Measurements from ENCODE around the gene COL4A2.
A peak's percentile ranks its signal among the peaks of the same experiment; 100 is the strongest.

COL4A2 gene

DNA sequence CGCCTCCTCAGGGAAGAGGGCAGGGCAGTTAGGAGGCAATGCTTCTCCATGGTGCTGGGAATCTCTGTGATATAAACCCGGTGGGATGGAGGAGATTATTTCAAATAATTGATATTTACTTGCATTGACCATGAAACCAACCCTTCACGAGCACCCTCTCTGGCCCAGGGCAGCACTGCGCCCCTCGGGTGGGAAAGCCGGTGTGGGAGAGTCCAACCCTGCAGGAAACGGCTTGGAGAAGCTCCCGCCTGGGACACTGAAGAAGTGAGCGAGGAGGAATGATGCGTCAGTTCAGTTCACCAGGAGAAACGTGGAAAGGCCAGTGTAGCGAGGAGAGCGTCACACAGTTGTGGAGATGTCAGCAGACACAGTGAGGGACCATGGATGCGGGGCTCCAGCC lies 99.9 kb downstream of the COL4A2 start:
- no peak for DNase-seq

DNA sequence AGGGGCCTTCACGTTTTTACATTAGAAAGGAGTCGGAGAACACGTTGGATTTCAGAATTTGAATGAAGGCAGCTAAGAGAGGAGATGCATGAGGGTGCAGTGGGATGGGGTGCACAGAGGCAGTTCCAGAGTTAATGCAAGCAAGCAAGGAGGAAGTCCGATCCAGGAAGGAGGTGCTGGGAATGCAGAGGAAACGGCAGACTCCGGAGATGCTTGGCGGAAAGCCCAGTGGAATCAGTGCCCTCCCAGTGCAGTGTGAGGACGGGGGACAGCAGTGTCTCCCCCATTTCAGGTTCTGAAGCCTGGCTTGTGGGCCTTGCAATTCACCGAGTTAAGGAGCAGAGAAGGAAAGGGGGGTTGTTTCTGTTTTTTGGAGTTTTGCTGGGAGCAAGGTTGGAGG lies 100.4 kb downstream of the COL4A2 start:
- no peak for DNase-seq

DNA sequence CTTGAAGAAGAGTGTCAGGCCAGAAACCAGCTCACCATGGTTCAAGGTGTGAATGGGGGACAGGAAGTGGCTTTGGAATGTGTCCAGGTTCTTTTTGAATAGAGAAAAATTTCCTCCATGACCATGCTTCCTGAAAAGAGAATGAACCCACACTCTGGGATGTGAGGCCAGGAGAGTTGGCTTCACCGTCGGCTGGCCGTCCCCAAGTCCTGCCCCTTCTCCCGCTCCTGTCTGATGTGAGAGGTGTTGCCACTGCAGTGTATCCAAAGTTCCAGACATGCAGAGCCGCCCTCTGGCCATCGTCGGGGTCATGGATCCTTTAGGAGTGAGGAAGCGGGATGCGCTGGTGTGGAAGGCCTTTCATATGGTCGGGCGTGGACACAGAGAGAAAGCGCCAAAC lies 101.2 kb downstream of the COL4A2 start:
- no peak for DNase-seq

DNA sequence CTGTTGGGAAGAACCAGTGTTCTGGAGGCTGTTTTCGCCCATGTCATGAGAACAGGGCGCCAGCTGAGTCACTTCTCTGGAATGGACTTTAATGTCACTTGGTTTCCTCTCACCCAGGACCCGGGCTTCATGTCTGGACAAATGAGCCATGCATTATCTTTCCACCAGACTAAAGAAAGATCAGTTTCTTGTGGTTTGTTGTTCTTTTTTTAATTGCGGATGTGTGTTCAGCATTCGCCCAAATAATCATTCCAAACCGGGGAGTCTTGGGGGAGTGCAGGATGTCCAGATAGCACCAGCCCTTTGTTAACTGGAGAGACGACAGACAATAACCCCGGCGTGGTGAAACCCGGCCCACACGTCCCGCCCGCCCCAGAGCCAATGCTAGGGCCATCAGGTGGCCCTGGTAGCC lies 102.5 kb downstream of the COL4A2 start:
- DNase-seq = no peak

DNA sequence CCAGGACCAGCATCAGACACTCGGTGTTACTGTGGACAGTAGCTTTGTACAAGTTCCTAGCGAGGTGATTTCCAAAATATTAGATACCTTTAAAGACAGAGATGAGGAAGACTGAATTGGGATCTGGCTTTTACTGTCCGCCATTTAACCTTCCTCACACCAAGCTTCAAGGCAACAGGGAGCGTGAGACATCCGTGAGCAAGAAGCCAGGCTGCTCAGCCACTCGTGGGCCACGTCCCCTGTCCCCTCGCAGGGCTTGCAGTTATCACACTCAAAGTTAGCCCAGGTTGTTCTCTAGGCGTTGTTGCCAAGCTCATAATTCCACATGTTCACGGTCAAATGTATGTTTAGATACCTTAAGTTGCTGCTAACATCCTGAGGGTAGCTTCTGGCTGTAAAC lies 102.9 kb downstream of the COL4A2 start:
- DNase-seq = no peak

DNA sequence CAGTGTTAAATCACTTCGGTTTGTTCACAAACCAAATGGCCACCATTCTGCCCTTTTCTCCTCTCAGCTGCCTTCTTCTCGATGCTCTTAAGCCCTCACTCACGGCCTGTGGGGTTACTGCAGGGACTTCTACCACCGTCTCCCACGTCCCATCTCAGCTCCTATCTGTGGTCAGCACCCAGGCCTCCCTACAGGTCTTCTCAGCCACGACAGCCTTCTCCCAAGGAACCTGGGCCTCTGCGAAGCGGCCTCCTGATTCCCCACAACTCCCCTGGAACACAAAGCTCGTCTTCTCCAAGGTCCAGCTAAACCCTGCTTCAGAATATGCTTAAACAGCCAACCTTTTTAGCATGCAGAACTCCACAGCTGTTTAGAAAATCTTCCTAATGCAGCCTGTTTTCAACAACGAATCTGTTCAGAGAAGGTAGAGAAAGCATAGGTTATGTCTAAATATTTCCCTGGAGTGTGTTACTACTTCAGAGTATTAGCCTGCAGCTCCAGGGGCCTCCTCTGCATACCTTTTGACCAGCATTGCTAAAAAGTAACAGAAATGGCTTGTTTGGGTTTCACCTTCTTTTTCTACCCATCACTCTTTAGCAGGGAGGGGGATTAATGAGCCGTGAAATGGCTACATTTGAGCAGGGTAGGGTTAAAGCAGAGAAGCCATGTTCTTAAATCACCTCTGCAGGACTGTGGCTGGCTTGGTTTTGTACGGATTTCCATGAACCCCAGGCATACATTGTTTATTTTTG lies 104.0 kb downstream of the COL4A2 start:
- no peak for DNase-seq

DNA sequence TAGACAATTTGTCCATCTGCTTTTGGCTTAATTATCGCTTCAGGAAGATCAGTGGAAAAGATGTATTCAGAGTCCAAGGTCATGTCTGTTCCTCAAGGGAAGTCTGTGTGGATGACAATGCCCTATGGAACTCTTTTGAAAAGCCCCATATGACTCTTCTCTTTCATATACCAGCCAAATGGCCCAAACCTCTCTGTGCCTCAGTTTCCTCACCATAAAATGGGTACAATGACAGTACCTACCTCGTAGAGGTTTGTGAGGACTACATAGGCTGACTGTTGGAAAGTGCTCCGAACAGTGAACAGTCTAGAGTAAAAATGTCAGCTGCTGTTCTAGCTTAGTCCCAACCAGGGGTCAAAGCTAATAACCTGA lies 104.6 kb downstream of the COL4A2 start:
- DNase-seq = no peak

DNA sequence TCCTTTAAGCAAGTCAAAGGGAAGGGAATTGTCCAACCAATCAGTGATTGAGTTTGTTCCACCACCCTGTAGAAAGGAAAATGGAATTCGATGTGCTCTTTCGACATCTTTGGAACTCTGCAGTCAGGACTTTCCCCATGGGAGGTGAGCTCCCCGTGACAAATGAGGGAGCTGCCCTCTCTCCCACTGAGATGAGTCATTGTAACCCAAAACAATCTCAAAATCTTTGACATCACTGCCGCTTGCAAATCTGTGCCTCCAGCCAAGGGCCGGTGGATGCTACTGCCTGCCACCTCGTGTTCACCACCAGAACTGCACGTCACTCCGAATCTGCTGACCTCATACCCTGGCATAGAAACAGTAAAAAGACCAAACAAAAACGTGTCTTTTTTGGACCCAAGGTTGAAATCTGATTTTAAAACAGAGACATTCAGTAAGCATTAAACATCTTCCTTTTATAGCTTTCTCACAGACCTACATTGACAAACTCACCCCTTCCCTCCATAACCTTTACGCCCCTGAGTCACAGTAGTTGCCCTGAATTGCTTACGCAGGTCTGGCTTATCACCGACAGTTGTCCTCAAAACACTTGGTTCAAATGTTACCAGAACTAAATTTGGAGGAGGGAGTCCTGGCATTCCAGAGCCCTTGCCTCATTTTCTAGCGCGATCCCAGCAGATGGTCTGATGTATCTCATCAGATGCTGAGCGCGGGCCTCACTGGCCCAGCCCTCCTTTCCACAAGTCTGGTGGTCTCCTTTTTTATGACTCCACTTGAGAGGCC lies 105.2 kb downstream of the COL4A2 start:
- peak; percentile 66 to 68 for DNase-seq

DNA sequence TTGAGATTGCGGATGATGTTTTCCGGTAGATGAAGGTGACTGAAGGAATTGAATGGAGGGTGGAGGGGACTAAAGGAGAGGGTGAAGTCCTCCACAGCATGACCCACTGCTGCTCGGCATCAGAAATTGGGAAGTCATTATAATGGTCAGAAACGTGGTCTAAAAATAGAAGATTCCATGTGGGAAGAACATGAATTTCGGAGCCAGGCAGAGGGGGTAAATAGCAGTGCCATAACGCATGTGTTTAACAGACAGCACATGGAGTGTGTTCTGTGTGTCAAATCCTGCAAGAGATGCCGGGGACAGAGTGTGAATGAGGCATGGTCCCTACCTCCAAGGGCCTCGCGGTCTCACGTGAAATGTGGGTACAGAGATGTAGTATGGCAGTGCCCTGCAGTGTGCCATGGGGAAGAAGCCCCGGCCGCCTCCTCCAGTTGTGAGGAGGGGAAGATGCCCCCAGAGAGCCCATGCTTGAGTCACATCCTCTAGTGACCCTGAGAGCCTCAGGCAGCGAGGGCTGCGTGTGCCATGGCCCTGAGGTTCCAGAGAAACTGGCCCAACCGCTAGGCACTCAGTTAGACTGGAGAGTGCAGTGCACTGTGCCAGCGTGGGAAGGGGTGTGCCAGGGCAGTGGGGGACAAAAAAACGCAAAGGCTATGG lies 106.1 kb downstream of the COL4A2 start:
- no peak for DNase-seq

DNA sequence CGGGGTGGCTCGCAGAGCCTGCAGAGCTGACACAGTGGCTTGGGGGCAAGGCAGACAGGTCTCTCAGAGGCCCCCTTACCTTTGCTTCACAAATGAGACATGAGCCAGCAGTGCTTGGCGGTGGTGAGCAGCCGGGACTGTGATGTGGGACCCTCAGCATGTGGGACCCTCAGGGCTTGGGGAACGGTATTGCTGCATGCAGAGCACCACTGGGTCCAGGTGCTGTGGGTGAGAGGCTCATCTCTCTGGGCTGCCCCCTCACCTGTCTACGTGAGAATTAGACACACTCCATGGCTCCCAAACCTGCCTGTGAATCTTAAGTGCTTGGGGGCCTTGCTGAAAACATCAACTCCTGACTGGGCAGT lies 106.6 kb downstream of the COL4A2 start:
- no peak for DNase-seq

DNA sequence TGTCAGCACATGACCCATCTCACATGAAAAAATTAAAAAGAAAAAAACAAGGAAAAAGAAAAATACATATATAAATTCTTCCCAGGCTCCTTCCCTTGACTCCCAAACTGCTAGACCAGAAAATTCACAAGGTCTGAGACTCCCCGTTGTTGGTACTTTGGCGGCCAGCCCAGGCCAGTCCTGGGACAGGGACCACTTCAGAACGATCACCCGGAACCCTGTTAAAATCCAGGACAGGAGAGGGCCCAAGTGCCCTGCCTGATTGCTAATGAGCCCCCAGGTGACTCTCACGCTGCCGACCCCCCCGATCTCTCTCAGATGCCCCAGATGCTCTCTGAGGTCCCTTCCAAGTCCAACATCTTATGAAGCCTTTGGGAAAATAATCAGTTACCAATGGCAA lies 107.2 kb downstream of the COL4A2 start:
- DNase-seq = no peak

DNA sequence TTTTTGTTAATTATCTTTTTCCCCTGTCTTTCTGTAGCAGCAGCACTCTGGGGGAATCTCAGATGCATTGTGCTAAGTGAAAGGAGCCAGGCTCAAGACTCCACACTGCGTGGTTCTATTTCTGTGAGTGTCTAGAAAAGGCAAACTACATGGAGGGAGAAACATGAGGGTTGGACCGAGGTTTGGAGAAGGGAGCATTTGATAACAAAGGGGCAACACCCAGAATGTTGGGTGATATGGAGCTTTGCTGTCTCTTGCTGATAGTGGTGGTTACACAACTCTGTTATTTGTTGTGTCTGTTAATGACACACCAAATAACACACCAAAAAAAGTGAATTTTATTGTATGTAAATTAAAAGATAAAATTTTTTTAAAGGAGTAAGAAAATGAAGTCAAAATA lies 107.8 kb downstream of the COL4A2 start:
- no peak for DNase-seq

DNA sequence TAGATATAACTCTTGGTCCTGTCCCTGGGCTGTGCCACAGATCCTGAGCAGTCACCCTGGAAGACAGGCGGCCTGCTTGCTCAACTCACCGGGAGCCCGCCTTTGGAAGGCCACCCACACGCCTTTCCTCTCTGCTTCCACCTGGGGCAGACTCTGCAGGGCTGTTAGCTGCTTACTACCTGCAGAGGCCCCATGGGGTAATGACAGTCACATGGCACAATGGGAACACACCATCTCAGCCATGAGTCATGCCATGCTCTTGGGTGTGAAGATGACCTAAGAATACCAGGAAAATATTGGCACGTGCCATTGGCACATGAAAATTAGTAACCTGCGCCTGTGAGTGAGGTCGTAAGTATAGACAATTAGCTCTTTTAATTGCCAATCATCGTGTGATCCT lies 108.6 kb downstream of the COL4A2 start:
- peak in 1 of 2 experiments; percentile 8 for DNase-seq

DNA sequence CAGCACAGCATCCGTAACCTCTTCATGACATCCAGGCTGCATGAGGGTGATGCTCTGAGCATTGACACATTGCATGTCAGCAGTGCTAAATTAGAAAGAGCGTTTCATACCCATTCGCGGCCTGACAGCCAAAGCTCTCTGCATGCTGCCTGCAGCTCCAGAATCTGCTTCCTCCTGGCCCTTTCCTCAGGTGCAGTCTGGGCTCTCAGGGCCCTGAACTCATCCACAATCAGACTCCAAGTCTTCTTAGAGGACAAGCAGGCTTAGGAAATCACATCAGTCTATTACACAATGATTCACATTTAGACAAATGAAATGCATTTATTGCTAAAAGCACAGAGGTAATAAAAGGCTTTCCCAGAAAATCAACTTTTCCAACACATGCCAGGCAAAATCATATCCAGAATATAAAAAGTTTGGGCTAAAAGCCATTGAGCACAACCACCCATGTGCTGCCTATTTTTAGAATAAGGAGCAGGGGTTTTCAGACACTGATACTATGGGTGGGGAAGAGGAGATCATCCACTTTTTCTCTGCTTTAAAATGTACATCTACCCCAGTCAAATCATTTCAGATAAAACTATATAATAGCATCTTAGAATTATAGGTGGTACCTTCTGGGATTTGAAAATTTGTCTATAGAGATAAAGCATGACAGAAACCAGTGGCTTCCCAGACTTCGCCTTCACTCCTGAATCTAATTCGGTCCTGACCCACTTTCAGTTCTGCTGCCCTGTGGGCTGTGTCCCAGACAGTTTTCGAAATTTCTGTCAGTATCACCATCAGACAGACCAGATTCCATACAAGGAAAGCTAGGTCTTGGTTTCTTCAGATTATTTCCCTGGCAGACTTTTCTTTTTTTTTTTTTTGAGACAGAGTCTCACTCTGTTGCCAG lies 109.3 kb downstream of the COL4A2 start:
- no peak for DNase-seq

DNA sequence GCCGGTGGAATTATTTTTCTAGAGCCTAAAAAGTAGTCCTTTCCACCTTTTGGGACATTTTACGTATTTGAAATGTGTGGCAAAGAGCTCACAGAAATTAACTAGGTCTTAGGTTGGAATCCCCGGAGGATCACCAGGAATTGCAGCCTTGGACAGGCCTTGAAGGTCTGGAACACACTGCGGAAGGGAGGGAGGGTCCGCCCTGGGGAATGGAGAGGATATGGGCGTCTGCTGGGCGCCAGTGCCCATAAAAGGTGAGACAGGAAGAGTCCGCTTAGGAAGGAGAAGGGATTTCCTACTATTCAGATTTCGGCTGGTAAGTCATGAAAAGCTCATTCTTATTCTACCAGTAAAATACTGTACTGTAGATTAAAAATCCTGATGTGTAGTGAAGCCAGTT lies 111.9 kb downstream of the COL4A2 start:
- no peak for DNase-seq

DNA sequence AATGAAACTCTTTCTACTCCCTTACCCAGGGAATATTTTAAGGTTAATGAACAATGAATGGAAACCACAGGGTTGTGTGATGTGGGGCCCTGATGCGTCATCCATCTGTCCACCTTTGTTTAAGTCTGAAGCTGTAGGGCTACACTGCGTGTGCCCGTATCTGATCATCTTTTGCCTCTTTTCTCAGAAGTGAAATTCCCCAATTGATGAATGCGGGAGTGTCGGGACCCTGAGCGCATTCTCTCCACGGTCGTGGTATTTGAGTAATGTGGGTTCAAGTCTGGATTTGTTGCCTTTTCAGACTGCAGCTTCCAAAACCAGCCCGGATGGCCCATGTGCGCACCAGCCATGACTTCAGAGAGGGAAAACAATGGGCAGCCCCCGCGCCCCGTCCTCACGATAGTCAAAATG lies 112.3 kb downstream of the COL4A2 start:
- no peak for DNase-seq

DNA sequence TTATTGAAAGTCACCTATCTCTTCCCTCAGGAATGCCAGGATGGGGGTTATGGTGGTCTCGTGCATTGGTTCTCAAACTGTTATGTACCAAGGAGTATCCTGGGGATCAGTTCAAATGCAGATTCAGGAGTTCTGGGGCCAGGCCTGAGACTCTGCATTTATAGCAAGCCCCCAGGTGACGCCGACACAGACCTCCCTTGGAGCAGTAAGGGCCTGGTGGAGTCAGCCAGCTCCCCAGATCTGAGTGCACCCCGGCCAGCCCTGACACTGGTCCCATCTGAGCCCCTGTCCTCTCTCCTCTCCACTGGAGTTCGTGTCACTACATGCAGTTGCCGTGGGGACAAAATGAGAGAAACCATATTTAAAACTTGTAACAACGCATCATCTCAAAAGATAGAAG lies 112.9 kb downstream of the COL4A2 start:
- no peak for DNase-seq

DNA sequence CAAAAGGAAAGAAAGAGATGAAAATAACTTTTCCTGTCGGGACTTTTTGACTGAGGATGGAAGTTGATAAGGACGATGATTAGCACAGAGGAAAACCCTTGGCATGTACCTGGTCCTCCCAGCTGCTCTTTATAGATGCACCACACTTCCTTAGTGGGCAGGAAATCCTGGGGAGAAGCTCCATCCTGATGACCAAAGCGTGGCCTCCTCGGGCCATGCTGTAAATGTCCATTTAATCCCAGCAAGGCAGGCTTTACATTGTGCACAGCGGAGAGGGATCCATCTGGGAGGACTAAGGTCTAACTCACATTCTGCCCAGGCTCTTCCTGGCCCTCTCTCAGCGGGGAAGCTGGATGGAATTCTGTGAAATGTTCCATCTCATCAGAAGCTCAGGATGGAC lies 113.5 kb downstream of the COL4A2 start:
- DNase-seq = no peak

DNA sequence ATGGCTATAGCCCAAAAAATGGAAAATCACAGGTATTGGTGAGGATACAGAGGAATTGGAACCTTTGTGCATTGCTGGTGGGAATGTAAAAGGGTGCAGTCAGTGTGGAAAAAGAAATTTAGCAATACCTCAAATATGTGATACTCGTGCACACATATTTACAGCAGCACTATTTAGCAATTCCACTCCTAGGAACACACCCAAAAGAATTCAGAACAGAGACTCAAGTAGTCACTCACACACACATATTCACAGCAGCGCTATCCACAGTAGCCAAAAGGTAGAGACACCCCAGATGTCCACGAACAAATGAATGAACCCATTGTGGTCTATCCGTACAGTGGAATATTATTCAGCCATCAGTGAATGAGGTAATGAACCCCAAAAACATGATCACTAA lies 114.0 kb downstream of the COL4A2 start:
- DNase-seq = no peak

DNA sequence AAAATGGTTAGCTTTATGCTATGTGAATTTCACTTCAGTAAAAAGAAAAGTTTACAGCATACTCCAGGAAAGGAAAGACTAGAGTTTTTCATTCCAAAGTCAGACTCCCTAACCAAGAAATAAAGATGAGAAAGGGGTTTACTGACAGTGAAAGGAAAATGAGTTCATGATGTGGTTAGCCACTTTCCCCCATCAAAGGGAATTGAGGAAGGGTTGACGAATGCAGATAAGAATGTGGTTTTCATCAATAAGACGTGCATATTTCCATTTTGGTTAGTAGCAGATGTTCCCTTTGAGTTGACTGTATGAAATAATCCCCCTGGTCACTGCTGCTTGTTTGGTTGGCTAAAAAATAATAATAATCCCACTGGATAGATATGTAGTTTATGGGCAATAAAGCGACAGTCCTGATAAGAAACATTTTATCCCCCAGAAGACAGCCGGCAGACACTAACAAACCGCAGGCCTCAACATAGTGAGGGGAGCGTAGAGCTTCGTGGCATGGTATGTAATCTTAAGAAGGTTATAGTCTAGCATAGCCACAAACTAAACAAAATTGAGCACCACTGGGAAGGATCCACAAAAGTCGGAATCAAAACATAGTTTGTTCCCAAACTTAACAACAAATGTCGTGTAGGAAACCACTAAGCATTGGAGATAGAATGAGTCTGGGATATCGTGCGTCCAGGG lies 114.8 kb downstream of the COL4A2 start:
- DNase-seq = no peak

DNA sequence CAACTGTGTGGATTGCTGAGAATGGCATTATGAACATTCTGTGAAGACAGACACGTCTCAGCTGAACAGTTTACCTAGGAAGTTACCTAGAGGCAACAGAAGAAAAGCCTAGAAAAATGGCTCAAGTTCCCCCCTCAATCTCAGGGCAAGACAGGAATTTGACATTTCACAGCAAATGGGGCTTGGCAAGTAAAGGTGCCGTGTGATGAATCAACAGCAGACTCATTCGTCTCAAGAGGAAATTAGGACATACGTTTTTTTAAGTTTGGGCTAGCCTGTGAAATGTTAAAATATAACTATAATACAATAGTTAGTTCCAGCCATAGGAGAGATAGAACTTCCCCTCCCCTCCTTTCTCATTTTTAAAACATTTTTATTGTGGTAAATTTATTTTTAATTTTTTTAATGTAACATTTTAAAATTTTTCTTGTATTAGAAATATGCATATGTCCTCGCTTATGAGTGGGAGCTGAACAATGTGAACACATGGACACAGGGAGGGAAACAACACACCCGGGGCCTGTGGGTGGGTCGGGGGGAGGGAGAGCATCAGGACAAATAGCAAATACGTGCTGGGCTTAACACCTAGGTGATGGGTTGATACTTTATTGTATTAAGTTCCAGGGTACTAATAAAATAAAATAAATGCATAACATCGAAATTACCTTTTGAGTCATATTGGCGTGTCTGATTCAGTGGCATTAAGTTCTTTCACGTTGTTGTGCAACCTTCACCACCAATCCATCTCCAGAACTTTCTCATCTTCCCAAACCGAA lies 116.0 kb downstream of the COL4A2 start:
- no peak for DNase-seq

Data from SHP77 (cell line).